ENCODE results near the gene ANKHD1. TPM values are rescaled to one million over a fixed set of nuclear protein-coding genes. Genes with fewer than 3 reads are reported as not detected.
A peak's percentile ranks its signal among the peaks of the same experiment; 100 is the strongest.

The ANKHD1 gene
- polyA plus RNA-seq, 4 donors: 44.2 to 136 (median 61.9) TPM

- no peak for DNase-seq
- H3K27me3 ChIP-seq (ENCODE audit: control insufficient read depth in 3 of 3, insufficient read depth in 3 of 3, low read length in 3 of 3): no peaks in the 10 kb centered on the region
- WGBS, 3 donors: 78 to 90% (median 80%) methylated on average over 2 of the region's 2 CpGs
- no peak overlapping the region for H3K27ac ChIP-seq (ENCODE audit: low read depth in 1 of 3, low read length in 2 of 3)
- H3K4me1 ChIP-seq (ENCODE audit: control insufficient read depth in 3 of 3, insufficient read depth in 2 of 3, low read depth in 1 of 3, low read length in 2 of 3): peaks cover 0 to 1% (median 0%) of the 10 kb centered on the region in 3 donors
- no peak overlapping the region for H3K4me3 ChIP-seq (ENCODE audit: low read depth in 1 of 3, low read length in 3 of 3)
- peaks cover 0 to 3% (median 2%) of the 10 kb centered on the region in 3 donors for H3K36me3 ChIP-seq (ENCODE audit: control insufficient read depth in 3 of 3, insufficient read depth in 2 of 3, low read depth in 1 of 3, low read length in 3 of 3)
- H3K9me3 ChIP-seq (ENCODE audit: control insufficient read depth in 2 of 2, insufficient read depth in 1 of 2, low read depth in 1 of 2, low read length in 1 of 2): no peaks in the 10 kb centered on the region
- no peak for FAIRE-seq
Measured at GRCh38 chr5:140388052-140388451, 13.6 kb upstream of the ANKHD1 start.

GRCh38 chr5:140391312-140391711 is 10.3 kb upstream of the ANKHD1 start:
- Histone ChIP-seq H3K4me1 (ENCODE audit: control insufficient read depth in 3 of 3, insufficient read depth in 2 of 3, low read depth in 1 of 3, low read length in 2 of 3) (no peaks in the 10 kb centered on the region), H3K27me3 (ENCODE audit: control insufficient read depth in 3 of 3, insufficient read depth in 3 of 3, low read length in 3 of 3) (no peaks in the 10 kb centered on the region), H3K4me3 (ENCODE audit: low read depth in 1 of 3, low read length in 3 of 3) (no peak overlapping the region), H3K27ac (ENCODE audit: low read depth in 1 of 3, low read length in 2 of 3) (no peak overlapping the region), H3K9me3 (ENCODE audit: control insufficient read depth in 2 of 2, insufficient read depth in 1 of 2, low read depth in 1 of 2, low read length in 1 of 2) (no peaks in the 10 kb centered on the region), H3K36me3 (ENCODE audit: control insufficient read depth in 3 of 3, insufficient read depth in 2 of 3, low read depth in 1 of 3, low read length in 3 of 3) (peaks cover 0 to 3% (median 2%) of the 10 kb centered on the region in 3 donors)
- 77 to 94% (median 88%) methylated on average over 1 of the region's 1 CpG for WGBS, 3 donors
- DNase-seq (no peak), FAIRE-seq (no peak)

GRCh38 chr5:140391732-140392131 is 9.9 kb upstream of the ANKHD1 start:
- DNase-seq (peak in 1 of 2 donors; percentile 48), FAIRE-seq (no peak)
- Histone ChIP-seq H3K27me3 (ENCODE audit: control insufficient read depth in 3 of 3, insufficient read depth in 3 of 3, low read length in 3 of 3) (no peaks in the 10 kb centered on the region), H3K4me3 (ENCODE audit: low read depth in 1 of 3, low read length in 3 of 3) (no peak overlapping the region), H3K36me3 (ENCODE audit: control insufficient read depth in 3 of 3, insufficient read depth in 2 of 3, low read depth in 1 of 3, low read length in 3 of 3) (peaks cover 0 to 3% (median 2%) of the 10 kb centered on the region in 3 donors), H3K9me3 (ENCODE audit: control insufficient read depth in 2 of 2, insufficient read depth in 1 of 2, low read depth in 1 of 2, low read length in 1 of 2) (no peaks in the 10 kb centered on the region), H3K4me1 (ENCODE audit: control insufficient read depth in 3 of 3, insufficient read depth in 2 of 3, low read depth in 1 of 3, low read length in 2 of 3) (no peaks in the 10 kb centered on the region), H3K27ac (ENCODE audit: low read depth in 1 of 3, low read length in 2 of 3) (no peak overlapping the region)
- 73 to 94% (median 90%) methylated on average over 1 of the region's 1 CpG for WGBS, 3 donors

- Histone ChIP-seq H3K4me1 (ENCODE audit: control insufficient read depth in 3 of 3, insufficient read depth in 2 of 3, low read depth in 1 of 3, low read length in 2 of 3) (no peaks in the 10 kb centered on the region), H3K9me3 (ENCODE audit: control insufficient read depth in 2 of 2, insufficient read depth in 1 of 2, low read depth in 1 of 2, low read length in 1 of 2) (no peaks in the 10 kb centered on the region), H3K27ac (ENCODE audit: low read depth in 1 of 3, low read length in 2 of 3) (no peak overlapping the region), H3K27me3 (ENCODE audit: control insufficient read depth in 3 of 3, insufficient read depth in 3 of 3, low read length in 3 of 3) (no peaks in the 10 kb centered on the region), H3K36me3 (ENCODE audit: control insufficient read depth in 3 of 3, insufficient read depth in 2 of 3, low read depth in 1 of 3, low read length in 3 of 3) (peaks cover 0 to 3% (median 2%) of the 10 kb centered on the region in 3 donors), H3K4me3 (ENCODE audit: low read depth in 1 of 3, low read length in 3 of 3) (no peak overlapping the region)
- DNase-seq: no peak
- FAIRE-seq: no peak
- 94 to 100% (median 98%) methylated on average over 2 of the region's 2 CpGs for WGBS, 3 donors
Measured at GRCh38 chr5:140393738-140394137, 7.9 kb upstream of the ANKHD1 start.

- peaks cover 0 to 3% (median 0%) of the 10 kb centered on the region in 3 donors for H3K4me1 ChIP-seq (ENCODE audit: control insufficient read depth in 3 of 3, insufficient read depth in 2 of 3, low read depth in 1 of 3, low read length in 2 of 3)
- H3K27me3 ChIP-seq (ENCODE audit: control insufficient read depth in 3 of 3, insufficient read depth in 3 of 3, low read length in 3 of 3): no peaks in the 10 kb centered on the region
- FAIRE-seq: no peak
- no peak for DNase-seq
- H3K4me3 ChIP-seq (ENCODE audit: low read depth in 1 of 3, low read length in 3 of 3): no peak overlapping the region
- no peaks in the 10 kb centered on the region for H3K9me3 ChIP-seq (ENCODE audit: control insufficient read depth in 2 of 2, insufficient read depth in 1 of 2, low read depth in 1 of 2, low read length in 1 of 2)
- H3K27ac ChIP-seq (ENCODE audit: low read depth in 1 of 3, low read length in 2 of 3): no peak overlapping the region
- H3K36me3 ChIP-seq (ENCODE audit: control insufficient read depth in 3 of 3, insufficient read depth in 2 of 3, low read depth in 1 of 3, low read length in 3 of 3): no peaks in the 10 kb centered on the region
Measured at GRCh38 chr5:140398379-140398811, 3.2 kb upstream of the ANKHD1 start.

GRCh38 chr5:140399979-140400729 is 1.5 kb upstream of the ANKHD1 start:
- FAIRE-seq (no peak), DNase-seq (no peak)
- Histone ChIP-seq H3K27ac (ENCODE audit: low read depth in 1 of 3, low read length in 2 of 3) (peak overlapping the region; percentile 78 to 96 (median 92)), H3K4me1 (ENCODE audit: control insufficient read depth in 3 of 3, insufficient read depth in 2 of 3, low read depth in 1 of 3, low read length in 2 of 3) (peaks cover 0 to 11% (median 6%) of the 10 kb centered on the region in 3 donors), H3K9me3 (ENCODE audit: control insufficient read depth in 2 of 2, insufficient read depth in 1 of 2, low read depth in 1 of 2, low read length in 1 of 2) (no peaks in the 10 kb centered on the region), H3K27me3 (ENCODE audit: control insufficient read depth in 3 of 3, insufficient read depth in 3 of 3, low read length in 3 of 3) (no peaks in the 10 kb centered on the region), H3K36me3 (ENCODE audit: control insufficient read depth in 3 of 3, insufficient read depth in 2 of 3, low read depth in 1 of 3, low read length in 3 of 3) (peaks cover 0 to 4% (median 0%) of the 10 kb centered on the region in 3 donors), H3K4me3 (ENCODE audit: low read depth in 1 of 3, low read length in 3 of 3) (peak overlapping the region; percentile 57 to 83 (median 77))
- WGBS, 3 donors: 34 to 41% (median 36%) methylated on average over 25 of the region's 25 CpGs

- peaks cover 0 to 8% (median 0%) of the 10 kb centered on the region in 3 donors for H3K36me3 ChIP-seq (ENCODE audit: control insufficient read depth in 3 of 3, insufficient read depth in 2 of 3, low read depth in 1 of 3, low read length in 3 of 3)
- peak overlapping the region; percentile 57 to 83 (median 77) for H3K4me3 ChIP-seq (ENCODE audit: low read depth in 1 of 3, low read length in 3 of 3)
- WGBS, 3 donors: 0 to 1% (median 0%) methylated on average over 39 to 54 of the region's 54 CpGs
- DNase-seq (peak; percentile 97 to 98), FAIRE-seq (no peak)
- H3K9me3 ChIP-seq (ENCODE audit: control insufficient read depth in 2 of 2, insufficient read depth in 1 of 2, low read depth in 1 of 2, low read length in 1 of 2): no peaks in the 10 kb centered on the region
- H3K27ac ChIP-seq (ENCODE audit: low read depth in 1 of 3, low read length in 2 of 3): peak overlapping the region; percentile 78 to 96 (median 92)
- peaks cover 0 to 11% (median 6%) of the 10 kb centered on the region in 3 donors for H3K4me1 ChIP-seq (ENCODE audit: control insufficient read depth in 3 of 3, insufficient read depth in 2 of 3, low read depth in 1 of 3, low read length in 2 of 3)
- H3K27me3 ChIP-seq (ENCODE audit: control insufficient read depth in 3 of 3, insufficient read depth in 3 of 3, low read length in 3 of 3): no peaks in the 10 kb centered on the region
Measured at GRCh38 chr5:140400730-140401361, 787 bp upstream of the ANKHD1 start.

GRCh38 chr5:140402258-140403074 is 833 bp downstream of the ANKHD1 start:
- peak overlapping the region; percentile 76 to 98 (median 93) for H3K4me3 ChIP-seq (ENCODE audit: low read depth in 1 of 3, low read length in 3 of 3)
- whole genome bisulfite sequencing, 3 donors: 0 to 2% (median 1%) methylated on average over 36 of the region's 36 CpGs
- no peaks in the 10 kb centered on the region for H3K27me3 ChIP-seq (ENCODE audit: control insufficient read depth in 3 of 3, insufficient read depth in 3 of 3, low read length in 3 of 3)
- H3K9me3 ChIP-seq (ENCODE audit: control insufficient read depth in 2 of 2, insufficient read depth in 1 of 2, low read depth in 1 of 2, low read length in 1 of 2): no peaks in the 10 kb centered on the region
- FAIRE-seq (no peak), DNase-seq (peak; percentile 57 to 81)
- H3K36me3 ChIP-seq (ENCODE audit: control insufficient read depth in 3 of 3, insufficient read depth in 2 of 3, low read depth in 1 of 3, low read length in 3 of 3): peaks cover 0 to 20% (median 6%) of the 10 kb centered on the region in 3 donors
- H3K27ac ChIP-seq (ENCODE audit: low read depth in 1 of 3, low read length in 2 of 3): peak overlapping the region; percentile 95 to 99 (median 98)
- H3K4me1 ChIP-seq (ENCODE audit: control insufficient read depth in 3 of 3, insufficient read depth in 2 of 3, low read depth in 1 of 3, low read length in 2 of 3): peaks cover 0 to 11% (median 6%) of the 10 kb centered on the region in 3 donors

Data from small intestine (tissue), 7 donors.